Testis (tissue), 3 donors: ENCODE measurements around the gene RAB11FIP3. TPM values are rescaled to one million over a fixed set of nuclear protein-coding genes. Genes with fewer than 3 reads are reported as not detected.
A peak's percentile ranks its signal among the peaks of the same experiment; 100 is the strongest.
"Not testable (repeated sequence)": the region's sequence is repeated elsewhere in the genome, so short reads cannot be mapped to it uniquely, and the experiment has no call there.

ENCODE experiments used
- DNase-seq: peaks from one replicate; pipeline ENCODE4 v3.0.0-alpha.2; 2019
- H3K27ac ChIP-seq, 2 donors: fragments of 200-600 bp; sonication (generic); one replicate each; pipeline ENCODE4 v1.5.1; 2019
- H3K27me3 ChIP-seq: fragments of 200-600 bp; sonication (generic); one replicate; pipeline ENCODE4 v1.5.1; 2019
- H3K36me3 ChIP-seq: fragments of 200-600 bp; sonication (generic); one replicate; pipeline ENCODE4 v1.5.1; 2017; ENCODE audit warnings: low read depth; ENCODE audit errors: missing control alignments
- H3K4me1 ChIP-seq: fragments of 200-600 bp; sonication (generic); one replicate; pipeline ENCODE4 v1.5.1; 2019
- H3K4me3 ChIP-seq, 2 donors: fragments of 200-600 bp; sonication (generic); one replicate each; pipeline ENCODE4 v1.5.1; 2017 to 2019
- H3K9me3 ChIP-seq: fragments of 200-600 bp; sonication (generic); one replicate; pipeline ENCODE4 v1.5.1; 2017
- POLR2A ChIP-seq: fragments of 450-650 bp; IDR thresholded peaks from one replicate; pipeline ENCODE4 v1.6.1; 2017; ENCODE audit warnings: antibody characterized with exemption, mild to moderate bottlenecking, moderate library complexity
- WGBS, 2 donors: methylation state at CpG; one replicate each; pipeline ENCODE4 v1.1.5; 2018; 5-methylcytosine and 5-hydroxymethylcytosine counted together
- intact Hi-C: fragments of 100-400 bp; cut with DNase I; formaldehyde crosslinking; loops from one replicate; pipeline ENCODE4 v1.15.1; 2023; ENCODE audit warnings: low total_unique reads
- polyA plus RNA-seq: library from polyadenylated mRNA; stranded (reverse); fragments of 350-450 nt; fragmentation: Illumina TruSeq; extraction: RNeasy Lipid Tissue Mini Kit (QIAGEN cat#74804); gene quantifications from one replicate; pipeline ENCODE4 v1.2.3, GENCODE V29; 2014; ENCODE audit warnings: low read depth, low replicate concordance; ENCODE audit not compliant: insufficient read depth
- total RNA-seq, 2 donors: library from RNA; depleted of rRNA; stranded (reverse); fragments of >200 nt; gene quantifications; one replicate each; pipeline ENCODE4 v1.2.3, GENCODE V29; 2016
- TF ChIP-seq, protein P1 (sequence below), 3 experiments: fragments of 450-650 bp in 2 of 3; fragments of 200-600 bp in 1 of 3; sonication (generic) in 1 of 3; IDR thresholded peaks; one replicate each; pipeline ENCODE4 v1.5.1; 2016 to 2019; ENCODE audit warnings: antibody characterized with exemption in 3 of 3, mild to moderate bottlenecking in 2 of 3, moderate library complexity in 1 of 3

Gene RAB11FIP3
- total and polyA plus RNA-seq, 3 donors from 2014 or later, result 61.7 to 186 (median 166) TPM

DNA sequence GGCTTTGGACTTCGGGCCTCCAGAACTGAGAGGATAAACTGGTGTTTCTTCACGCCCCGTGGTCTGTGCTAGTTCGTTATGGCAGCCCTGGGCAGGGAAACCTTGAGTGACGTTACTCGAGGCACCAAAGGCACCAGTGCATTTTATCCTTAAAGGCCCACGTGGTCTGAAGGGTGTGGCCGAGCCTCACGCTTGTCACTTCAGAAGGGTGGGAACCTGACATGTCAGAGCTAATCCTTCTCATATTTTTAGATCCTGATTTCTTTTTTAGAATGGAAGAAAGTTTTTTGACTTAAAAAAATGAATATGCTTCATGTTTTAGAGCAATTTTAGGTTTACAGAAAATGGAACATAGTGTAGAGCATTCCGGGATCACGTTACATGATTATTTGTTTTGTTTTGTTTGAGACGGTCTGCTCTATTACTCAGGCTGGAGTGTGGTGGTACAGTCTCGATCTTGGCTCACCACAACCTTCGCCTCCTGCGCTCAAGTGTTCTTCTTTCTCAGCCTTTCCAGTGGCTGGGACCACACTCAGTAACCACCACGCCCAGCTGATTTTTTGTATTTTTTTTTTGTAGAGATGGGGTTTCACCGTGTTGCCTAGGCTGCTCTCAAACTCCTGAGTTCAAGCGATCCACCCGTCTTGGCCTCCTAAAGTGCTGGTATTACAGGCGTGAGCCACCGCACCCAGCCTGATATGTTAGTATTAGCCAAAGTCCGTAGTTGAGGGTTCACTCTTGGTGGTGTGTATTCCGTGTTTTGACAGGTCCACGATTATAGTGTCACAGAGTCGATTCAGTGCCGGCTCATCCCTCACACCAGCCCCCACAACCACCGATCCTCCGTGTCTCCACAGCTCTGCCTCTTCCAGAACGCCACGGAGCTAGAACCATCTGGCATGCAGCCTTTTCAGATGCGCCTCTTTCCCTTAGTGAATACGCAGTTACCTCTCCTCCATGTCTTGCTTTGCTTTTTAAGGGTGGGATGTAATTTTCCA, 47.9 kb downstream of the RAB11FIP3 start:
- WGBS, 2 donors, result 87% methylated on average over 32 of the region's 32 CpGs
- intact Hi-C loops, result no loop called here
- no peaks in the 10 kb centered on the region for H3K27me3 ChIP-seq
- no peaks in the 10 kb centered on the region for H3K9me3 ChIP-seq
- TF ChIP-seq, protein P1, sequence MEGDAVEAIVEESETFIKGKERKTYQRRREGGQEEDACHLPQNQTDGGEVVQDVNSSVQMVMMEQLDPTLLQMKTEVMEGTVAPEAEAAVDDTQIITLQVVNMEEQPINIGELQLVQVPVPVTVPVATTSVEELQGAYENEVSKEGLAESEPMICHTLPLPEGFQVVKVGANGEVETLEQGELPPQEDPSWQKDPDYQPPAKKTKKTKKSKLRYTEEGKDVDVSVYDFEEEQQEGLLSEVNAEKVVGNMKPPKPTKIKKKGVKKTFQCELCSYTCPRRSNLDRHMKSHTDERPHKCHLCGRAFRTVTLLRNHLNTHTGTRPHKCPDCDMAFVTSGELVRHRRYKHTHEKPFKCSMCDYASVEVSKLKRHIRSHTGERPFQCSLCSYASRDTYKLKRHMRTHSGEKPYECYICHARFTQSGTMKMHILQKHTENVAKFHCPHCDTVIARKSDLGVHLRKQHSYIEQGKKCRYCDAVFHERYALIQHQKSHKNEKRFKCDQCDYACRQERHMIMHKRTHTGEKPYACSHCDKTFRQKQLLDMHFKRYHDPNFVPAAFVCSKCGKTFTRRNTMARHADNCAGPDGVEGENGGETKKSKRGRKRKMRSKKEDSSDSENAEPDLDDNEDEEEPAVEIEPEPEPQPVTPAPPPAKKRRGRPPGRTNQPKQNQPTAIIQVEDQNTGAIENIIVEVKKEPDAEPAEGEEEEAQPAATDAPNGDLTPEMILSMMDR (IDR thresholded peaks at IDR 0.05), result no peak
- no peak for TF ChIP-seq POLR2A
- peak overlapping the region; percentile 11 to 50 for H3K27ac ChIP-seq
- DNase-seq, result no peak
- H3K36me3 ChIP-seq, result no peaks in the 10 kb centered on the region
- H3K4me1 ChIP-seq, result peaks cover 15% of the 10 kb centered on the region
- H3K4me3 ChIP-seq, result no peak overlapping the region

DNA sequence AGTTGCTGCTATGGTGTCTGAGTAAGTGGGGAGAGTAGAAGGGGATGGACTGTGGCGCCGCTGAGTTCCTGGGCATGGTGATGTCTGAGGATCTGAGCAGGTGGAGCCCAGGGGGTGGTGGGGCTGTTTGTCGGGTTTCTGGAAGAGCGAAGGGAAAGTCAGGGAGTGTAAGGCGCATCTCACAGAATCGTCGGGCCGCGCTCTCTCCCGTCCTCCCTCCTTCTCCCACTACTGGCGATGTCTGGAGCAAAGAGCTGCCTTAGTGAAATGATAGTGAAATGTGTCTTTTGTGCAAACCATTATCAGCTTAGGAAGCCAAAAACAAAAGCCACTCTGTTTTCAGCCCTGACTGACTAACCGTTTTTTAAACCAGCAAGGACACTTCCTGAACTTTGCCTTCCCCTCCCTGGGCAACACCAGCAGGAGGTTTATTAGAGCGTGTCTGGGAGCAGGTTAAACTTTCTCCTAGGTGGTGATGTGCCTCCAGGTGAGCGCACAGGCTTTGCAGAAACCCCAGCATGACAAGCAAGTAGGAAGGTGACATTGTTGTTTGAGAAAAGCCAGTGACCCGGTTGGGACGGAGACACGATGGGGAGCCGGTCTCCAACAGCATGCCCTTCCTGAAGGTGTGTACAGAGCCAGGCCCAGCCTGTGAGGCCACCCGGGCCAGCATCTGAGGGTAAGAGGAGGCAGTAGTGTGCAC, 49.1 kb downstream of the RAB11FIP3 start:
- Histone ChIP-seq H3K4me1 (peaks cover 15% of the 10 kb centered on the region), H3K27ac (peak overlapping the region; percentile 29 to 50), H3K9me3 (no peaks in the 10 kb centered on the region), H3K27me3 (no peaks in the 10 kb centered on the region), H3K4me3 (peak overlapping the region in 1 of 2 donors; percentile 34), H3K36me3 (no peaks in the 10 kb centered on the region)
- intact Hi-C loops, result no loop called here
- peak; percentile 77 for DNase-seq
- no peak for TF ChIP-seq POLR2A
- TF ChIP-seq, protein P1 (IDR thresholded peaks at IDR 0.05), result no peak
- 65 to 88% methylated on average over 19 of the region's 19 CpGs for WGBS, 2 donors

DNA sequence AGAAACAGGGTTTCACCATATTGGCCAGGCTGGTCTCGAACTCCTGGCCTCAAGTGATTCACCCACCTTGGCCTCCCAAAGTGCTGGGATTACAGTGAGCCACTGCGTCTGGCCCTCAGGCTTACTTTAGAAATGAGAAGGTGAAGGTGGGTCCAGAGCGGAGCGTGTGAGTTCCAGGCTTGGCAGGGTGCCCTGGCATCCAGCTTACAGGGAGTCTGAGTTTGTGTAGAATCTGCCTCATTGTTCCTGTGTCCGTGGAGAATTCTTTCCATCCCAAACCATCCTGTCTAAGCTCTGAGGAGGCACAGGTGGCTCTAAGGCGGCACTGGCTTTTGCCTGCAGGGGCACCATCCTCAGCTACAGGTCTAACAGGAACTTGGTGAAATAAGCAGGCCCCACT, 50.6 kb downstream of the RAB11FIP3 start:
- TF ChIP-seq, protein P1 (IDR thresholded peaks at IDR 0.05), result no peak
- no peak for TF ChIP-seq POLR2A
- peak; percentile 71 for DNase-seq
- WGBS, 2 donors, result 56 to 62% methylated on average over 5 to 6 of the region's 6 CpGs
- Histone ChIP-seq H3K4me3 (peak overlapping the region in 1 of 2 donors; percentile 34), H3K9me3 (no peaks in the 10 kb centered on the region), H3K27ac (peak overlapping the region; percentile 5 to 10), H3K36me3 (no peaks in the 10 kb centered on the region), H3K4me1 (peaks cover 15% of the 10 kb centered on the region), H3K27me3 (no peaks in the 10 kb centered on the region)
- intact Hi-C loops, result no loop called here

DNA sequence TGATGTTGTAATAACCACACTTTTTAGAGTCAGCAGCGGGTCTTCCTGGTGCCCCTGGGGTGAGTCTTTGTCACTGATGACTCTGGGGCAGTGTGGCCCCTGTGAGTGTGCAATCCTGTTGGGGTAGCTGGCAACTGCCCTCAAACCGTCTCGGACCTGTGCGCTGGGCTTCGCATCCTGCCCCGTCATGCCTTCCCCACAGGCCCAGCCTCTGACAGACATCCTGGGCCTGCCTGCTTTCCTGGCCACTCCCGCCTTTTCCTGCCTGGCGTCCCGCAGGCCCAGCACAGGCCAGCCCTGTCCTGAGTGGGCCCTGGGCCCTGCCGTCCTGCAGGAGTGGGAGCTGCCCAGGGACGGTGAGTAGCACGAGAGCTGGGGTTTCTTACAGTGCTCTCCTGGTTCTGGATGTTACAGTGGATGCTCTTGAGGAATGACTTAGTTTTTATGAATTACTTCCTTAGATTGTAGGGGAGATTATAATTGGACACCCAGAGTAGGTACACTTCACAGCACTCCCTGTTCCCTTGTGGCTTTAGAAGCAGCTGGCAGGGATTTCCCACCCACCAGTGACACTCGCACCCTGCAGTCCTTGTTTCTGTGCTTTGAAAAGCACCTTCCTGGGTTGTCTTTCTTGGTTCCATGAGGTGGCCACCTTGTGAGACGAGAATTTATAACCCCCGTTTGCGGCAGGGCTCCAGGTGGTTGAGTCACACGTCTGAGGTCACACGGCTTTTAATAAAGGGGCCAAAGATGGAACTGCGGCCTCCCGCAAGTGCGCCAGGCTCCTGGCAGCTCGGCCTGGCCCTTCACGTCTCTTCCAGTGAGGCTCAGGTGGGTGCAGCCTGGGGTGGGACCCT, 52.1 kb downstream of the RAB11FIP3 start:
- Histone ChIP-seq H3K36me3 (no peaks in the 10 kb centered on the region), H3K4me3 (no peak overlapping the region), H3K9me3 (no peaks in the 10 kb centered on the region), H3K27ac (peak overlapping the region; percentile 39 to 47), H3K4me1 (peaks cover 10% of the 10 kb centered on the region), H3K27me3 (no peaks in the 10 kb centered on the region)
- TF ChIP-seq, protein P1 (IDR thresholded peaks at IDR 0.05), result no peak
- TF ChIP-seq POLR2A, result no peak
- no peak for DNase-seq
- WGBS, 2 donors, result 81 to 98% methylated on average over 18 to 23 of the region's 23 CpGs
- intact Hi-C loops, result no loop called here

DNA sequence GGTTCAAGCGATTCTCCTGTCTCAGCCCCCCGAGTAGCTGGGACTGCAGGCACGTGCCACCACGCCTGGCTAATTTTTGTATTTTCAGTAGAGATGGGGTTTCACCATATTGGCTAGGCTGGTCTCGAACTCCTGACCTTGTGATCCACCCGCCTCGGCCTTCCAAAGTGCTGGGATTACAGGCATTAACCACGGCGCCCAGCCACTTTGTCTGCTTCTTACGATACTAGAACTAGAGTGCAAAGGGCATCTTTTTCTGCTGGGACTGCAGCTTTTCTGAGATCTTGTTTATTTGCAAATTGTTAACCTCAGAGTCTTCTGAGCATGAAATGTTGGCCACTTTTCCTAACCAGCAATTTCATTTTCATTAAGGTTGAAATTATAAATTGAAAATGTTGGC, 52.8 kb downstream of the RAB11FIP3 start:
- H3K27ac ChIP-seq, result peak overlapping the region; percentile 11 to 47
- intact Hi-C loops, H3K4me3 ChIP-seq, H3K9me3 ChIP-seq, H3K27me3 ChIP-seq, H3K36me3 ChIP-seq, DNase-seq: not testable (repeated sequence)
- peaks cover 18% of the 10 kb centered on the region for H3K4me1 ChIP-seq
- WGBS, 2 donors, result 77 to 79% methylated on average over 10 of the region's 10 CpGs
